ENCODE results near the gene MSX1.

DNA sequence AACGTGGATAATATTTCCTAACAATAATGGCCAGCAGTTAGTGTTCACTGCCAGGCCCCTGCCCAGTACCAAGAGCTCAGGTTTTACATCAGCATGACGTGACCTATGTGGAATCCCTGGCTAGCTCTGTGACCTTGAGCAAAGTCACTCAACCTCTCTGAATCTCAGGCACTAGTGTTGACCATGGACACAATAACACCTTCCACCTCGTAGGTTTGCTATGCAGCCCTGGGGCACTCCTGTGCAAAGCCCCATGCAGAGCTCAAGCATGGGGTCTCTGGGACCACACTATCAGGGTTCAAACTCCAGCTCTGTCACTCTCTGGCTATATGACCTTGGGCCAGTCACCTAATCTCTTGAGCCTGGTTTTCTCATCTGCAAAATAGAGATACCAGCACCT lies 38.7 kb upstream of the MSX1 start:
- TF ChIP-seq, protein P1, sequence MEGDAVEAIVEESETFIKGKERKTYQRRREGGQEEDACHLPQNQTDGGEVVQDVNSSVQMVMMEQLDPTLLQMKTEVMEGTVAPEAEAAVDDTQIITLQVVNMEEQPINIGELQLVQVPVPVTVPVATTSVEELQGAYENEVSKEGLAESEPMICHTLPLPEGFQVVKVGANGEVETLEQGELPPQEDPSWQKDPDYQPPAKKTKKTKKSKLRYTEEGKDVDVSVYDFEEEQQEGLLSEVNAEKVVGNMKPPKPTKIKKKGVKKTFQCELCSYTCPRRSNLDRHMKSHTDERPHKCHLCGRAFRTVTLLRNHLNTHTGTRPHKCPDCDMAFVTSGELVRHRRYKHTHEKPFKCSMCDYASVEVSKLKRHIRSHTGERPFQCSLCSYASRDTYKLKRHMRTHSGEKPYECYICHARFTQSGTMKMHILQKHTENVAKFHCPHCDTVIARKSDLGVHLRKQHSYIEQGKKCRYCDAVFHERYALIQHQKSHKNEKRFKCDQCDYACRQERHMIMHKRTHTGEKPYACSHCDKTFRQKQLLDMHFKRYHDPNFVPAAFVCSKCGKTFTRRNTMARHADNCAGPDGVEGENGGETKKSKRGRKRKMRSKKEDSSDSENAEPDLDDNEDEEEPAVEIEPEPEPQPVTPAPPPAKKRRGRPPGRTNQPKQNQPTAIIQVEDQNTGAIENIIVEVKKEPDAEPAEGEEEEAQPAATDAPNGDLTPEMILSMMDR (IDR thresholded peaks at IDR 0.05), result no peak
- TF ChIP-seq POLR2A (IDR thresholded peaks at IDR 0.05), result no peak

All from heart left ventricle (tissue), 13 donors.